Spleen (tissue), 11 donors: ENCODE data around the gene ABCB4. TPM values are rescaled to one million over a fixed set of nuclear protein-coding genes. Genes with fewer than 3 reads are reported as not detected.

Experiments used
- DNase-seq: peaks from one replicate; pipeline ENCODE4 v3.0.0-alpha.2; 2020
- H3K27ac ChIP-seq, 8 donors: fragments of 200-600 bp; sonication (generic) in 7 of 8; 1 replicate in 4 of 8; 2 replicates in 4 of 8; pipeline versions ENCODE4 v1.5.0 to v1.8.0; 2016 to 2021; ENCODE audit warnings: inconsistent platforms in 4 of 8, mild to moderate bottlenecking in 4 of 8, moderate library complexity in 1 of 8
- H3K27me3 ChIP-seq, 7 donors: fragments of 200-600 bp; sonication (generic) in 6 of 7; replicated peaks in 1 of 7; 1 replicate in 4 of 7; 2 replicates in 3 of 7; pipeline versions ENCODE4 v1.5.0 to v1.8.0; 2016 to 2021; ENCODE audit warnings: inconsistent platforms in 3 of 7, mild to moderate bottlenecking in 1 of 7
- H3K36me3 ChIP-seq, 6 donors: fragments of 200-600 bp; sonication (generic) in 5 of 6; 1 replicate in 4 of 6; 2 replicates in 2 of 6; pipeline versions ENCODE4 v1.5.0 to v1.8.0; 2016 to 2021; ENCODE audit warnings: inconsistent platforms in 2 of 6
- H3K4me1 ChIP-seq, 6 donors: fragments of 200-600 bp; sonication (generic) in 5 of 6; 1 replicate in 3 of 6; 2 replicates in 3 of 6; pipeline versions ENCODE4 v1.5.0 to v1.8.0; 2016 to 2021; ENCODE audit warnings: inconsistent platforms in 3 of 6
- H3K4me3 ChIP-seq, 8 donors: fragments of 200-600 bp; sonication (generic) in 7 of 8; 1 replicate in 4 of 8; 2 replicates in 4 of 8; pipeline versions ENCODE4 v1.5.0 to v1.8.0; 2016 to 2021; ENCODE audit warnings: inconsistent platforms in 4 of 8, mild to moderate bottlenecking in 4 of 8, moderate library complexity in 2 of 8
- H3K9me3 ChIP-seq, 8 donors: fragments of 200-600 bp; sonication (generic) in 7 of 8; 1 replicate in 4 of 8; 2 replicates in 4 of 8; pipeline versions ENCODE4 v1.5.0 to v1.8.0; 2016 to 2021; ENCODE audit warnings: inconsistent platforms in 4 of 8
- CTCF ChIP-seq, 11 experiments: fragments of 200-600 bp in 7 of 11; fragments of 450-650 bp in 4 of 11; sonication (generic) in 4 of 11; IDR thresholded peaks in 8 of 11; conservative IDR thresholded peaks in 3 of 11; 1 replicate in 7 of 11; 2 replicates in 4 of 11; pipeline versions ENCODE4 v1.4.0 to v1.8.0; 2016 to 2021; ENCODE audit warnings: antibody characterized with exemption in 11 of 11, inconsistent platforms in 4 of 11, mild to moderate bottlenecking in 1 of 11
- POLR2A ChIP-seq, 3 donors: fragments of 450-650 bp; IDR thresholded peaks; one replicate each; pipeline ENCODE4 v1.5.1; 2017; ENCODE audit warnings: antibody characterized with exemption in 3 of 3, mild to moderate bottlenecking in 1 of 3
- POLR2AphosphoS5 ChIP-seq, 3 donors: sonication (generic); formaldehyde crosslinking; IDR thresholded peaks; one replicate each; pipeline ENCODE4 v1.5.1; 2017; ENCODE audit warnings: antibody characterized with exemption in 3 of 3
- WGBS, 5 donors: extraction: QIAGEN DNeasy Blood & Tissue Kit in 3 of 5; methylation state at CpG; one replicate each; pipeline versions ENCODE4 v1.1.5 to v1.1.7; 2013 to 2018; 5-methylcytosine and 5-hydroxymethylcytosine counted together
- intact Hi-C: fragments of 100-400 bp; cut with DNase I; formaldehyde crosslinking; loops from one replicate; pipeline ENCODE4 v1.15.0; 2023; ENCODE audit warnings: low total_unique reads
- polyA plus RNA-seq, 3 donors: library from polyadenylated mRNA; stranded (reverse); fragments of 200-250 nt; gene quantifications; one replicate each; pipeline ENCODE4 v1.2.1, GENCODE V29; 2013
- total RNA-seq, 7 donors: library from RNA; depleted of rRNA in 3 of 7; stranded (reverse); fragments of >200 nt in 3 of 7; fragmentation: NEBNext Ultra II Directional in 4 of 7; extraction: Animal tissue kit (Norgen Biotek cat#: 25700) in 4 of 7; gene quantifications; one replicate each; pipeline versions ENCODE4 v1.1.0 to v1.2.1, GENCODE V29; 2016 to 2021
- donor health status: healthy with polysubstance abuse.
- donor health status: DM: no; HTN: no; CAD: no; lungs with moderate emphysema.
- donor health status: DM: no; HTN: no; CAD: no.
- donor health status: Bipolar disorder and iron deficiency.
- donor health status: healthy.
- donor health status: DM: no; HTN: no; CAD: no.
- donor health status: DM: yes; HTN: yes; CAD: no.

The ABCB4 gene
- total and polyA plus RNA-seq, 10 donors: 12.1 to 37.5 (median 21.7) TPM

GRCh38 chr7:87497482-87497881 is 22.0 kb upstream of the ABCB4 start:
- H3K4me1 ChIP-seq: peaks cover 0 to 18% (median 0%) of the 10 kb centered on the region in 6 donors
- no peaks in the 10 kb centered on the region for H3K27me3 ChIP-seq
- no peak overlapping the region for H3K27ac ChIP-seq
- DNase-seq: no peak
- no peak overlapping the region for H3K4me3 ChIP-seq
- peaks cover 0 to 8% (median 0%) of the 10 kb centered on the region in 8 donors for H3K9me3 ChIP-seq
- H3K36me3 ChIP-seq: no peaks in the 10 kb centered on the region
- WGBS, 5 donors: 67 to 92% (median 81%) methylated on average over 3 of the region's 3 CpGs
- TF ChIP-seq POLR2AphosphoS5 (IDR thresholded peaks at IDR 0.05) (no peak), POLR2A (IDR thresholded peaks at IDR 0.05) (no peak), CTCF (IDR thresholded peaks at IDR 0.05 in 8 of 11, conservative IDR thresholded peaks at IDR 0.05 in 3 of 11) (no peak)
- intact Hi-C loops: no loop called here

- Histone ChIP-seq H3K27me3 (no peaks in the 10 kb centered on the region), H3K27ac (no peak overlapping the region), H3K9me3 (peaks cover 0 to 8% (median 1%) of the 10 kb centered on the region in 8 donors), H3K4me3 (no peak overlapping the region), H3K4me1 (peaks cover 0 to 18% (median 0%) of the 10 kb centered on the region in 6 donors), H3K36me3 (no peaks in the 10 kb centered on the region)
- no peak for TF ChIP-seq POLR2A (IDR thresholded peaks at IDR 0.05)
- intact Hi-C loops: no loop called here
- DNase-seq: no peak
- WGBS, 5 donors: 80 to 95% (median 90%) methylated on average over 5 of the region's 5 CpGs
Observed at GRCh38 chr7:87495366-87495765, 19.9 kb upstream of the ABCB4 start.

- no peak for DNase-seq
- WGBS, 5 donors: 94 to 100% (median 97%) methylated on average over 1 of the region's 1 CpG
- peaks cover 0 to 8% (median 1%) of the 10 kb centered on the region in 8 donors for H3K9me3 ChIP-seq
- H3K27me3 ChIP-seq: no peaks in the 10 kb centered on the region
- no peak for TF ChIP-seq POLR2A (IDR thresholded peaks at IDR 0.05)
- peaks cover 0 to 14% (median 0%) of the 10 kb centered on the region in 6 donors for H3K4me1 ChIP-seq
- intact Hi-C loops: no loop called here
- no peaks in the 10 kb centered on the region for H3K36me3 ChIP-seq
- H3K27ac ChIP-seq: no peak overlapping the region
- H3K4me3 ChIP-seq: no peak overlapping the region
Observed at GRCh38 chr7:87494454-87494853, 19.0 kb upstream of the ABCB4 start.

- TF ChIP-seq POLR2AphosphoS5 (IDR thresholded peaks at IDR 0.05): no peak
- no peak for TF ChIP-seq CTCF (IDR thresholded peaks at IDR 0.05 in 8 of 11, conservative IDR thresholded peaks at IDR 0.05 in 3 of 11)
- no peak for TF ChIP-seq POLR2A (IDR thresholded peaks at IDR 0.05)
- intact Hi-C loops: no loop called here
Observed at GRCh38 chr7:87483131-87483530, 7.7 kb upstream of the ABCB4 start.

GRCh38 chr7:87482115-87482514 is 6.6 kb upstream of the ABCB4 start:
- TF ChIP-seq POLR2AphosphoS5 (IDR thresholded peaks at IDR 0.05) (no peak), CTCF (IDR thresholded peaks at IDR 0.05 in 8 of 11, conservative IDR thresholded peaks at IDR 0.05 in 3 of 11) (no peak), POLR2A (IDR thresholded peaks at IDR 0.05) (no peak)
- no peaks in the 10 kb centered on the region for H3K9me3 ChIP-seq
- no peak overlapping the region for H3K27ac ChIP-seq
- intact Hi-C loops: no loop called here
- no peak for DNase-seq
- no peaks in the 10 kb centered on the region for H3K4me1 ChIP-seq
- no peak overlapping the region for H3K4me3 ChIP-seq
- 67 to 85% (median 77%) methylated on average over 3 of the region's 3 CpGs for WGBS, 5 donors
- no peaks in the 10 kb centered on the region for H3K36me3 ChIP-seq
- H3K27me3 ChIP-seq: no peaks in the 10 kb centered on the region

More at GRCh38 chr7:87483131-87483530, 7.7 kb upstream of the ABCB4 start:
- H3K27ac ChIP-seq: no peak overlapping the region
- H3K4me1 ChIP-seq: no peaks in the 10 kb centered on the region
- 73 to 100% (median 86%) methylated on average over 2 of the region's 2 CpGs for WGBS, 5 donors
- H3K36me3 ChIP-seq: no peaks in the 10 kb centered on the region
- H3K4me3 ChIP-seq: no peak overlapping the region
- no peaks in the 10 kb centered on the region for H3K9me3 ChIP-seq
- no peak for DNase-seq
- no peaks in the 10 kb centered on the region for H3K27me3 ChIP-seq
